Globus pallidus (tissue), 1 donor: ENCODE data around the gene RAPH1.

ENCODE experiments used
- DNase-seq: peaks from one replicate; pipeline ENCODE4 v3.0.0-alpha.2; 2015; ENCODE audit warnings: low spot score

The RAPH1 gene

DNA sequence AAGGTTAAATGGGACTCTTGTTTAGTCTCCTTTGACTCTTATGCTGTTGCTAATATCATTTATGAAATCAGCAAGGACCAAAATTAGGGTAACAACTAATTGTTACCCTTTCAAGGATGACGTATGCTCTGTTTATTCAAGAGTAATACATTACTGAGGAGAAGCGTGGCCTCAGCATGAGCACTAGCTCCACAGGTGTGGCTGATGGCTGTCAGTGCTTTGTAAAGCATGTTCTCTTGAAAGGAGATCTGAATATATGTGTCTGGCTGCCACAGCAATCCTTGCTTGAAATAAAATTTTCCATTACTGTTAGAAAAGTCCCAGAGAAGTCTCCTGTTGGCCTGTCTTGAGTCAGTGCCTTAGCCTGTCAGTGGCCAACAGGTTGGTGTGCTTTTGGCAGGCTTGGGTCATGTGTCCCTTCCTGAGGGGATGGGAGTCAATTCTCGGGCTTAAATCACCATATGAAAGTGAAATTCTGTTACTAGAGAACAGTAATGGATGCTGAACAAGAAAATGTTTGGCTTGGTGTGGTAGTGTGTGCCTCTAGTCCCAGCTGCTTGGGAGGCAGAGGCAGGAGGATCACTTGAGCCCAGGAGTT, 174.2 kb downstream of the RAPH1 start:
- no peak for DNase-seq

GRCh38 chr2:203359450-203359849, 175.7 kb downstream of the RAPH1 start:
- DNase-seq = no peak

DNA sequence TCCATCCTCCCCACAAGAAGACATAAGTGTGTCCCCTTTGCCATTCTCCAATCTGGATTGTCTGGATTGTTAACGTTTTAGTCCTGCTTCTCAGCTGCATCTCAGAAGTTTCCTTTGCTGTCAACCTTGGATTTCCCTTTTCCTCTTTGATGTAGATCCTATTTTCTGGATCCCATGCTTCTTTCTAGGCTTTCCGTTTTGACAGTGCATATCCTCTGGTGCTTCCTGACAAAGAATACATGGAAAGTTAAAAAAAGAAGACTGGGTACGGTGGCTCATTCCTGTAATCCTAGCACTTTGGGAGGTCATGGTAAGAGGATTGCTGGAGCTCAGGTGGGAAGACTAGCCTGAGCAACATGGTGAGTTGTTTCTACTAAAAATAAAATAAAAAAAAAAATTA, 180.1 kb downstream of the RAPH1 start:
- DNase-seq = no peak

DNA sequence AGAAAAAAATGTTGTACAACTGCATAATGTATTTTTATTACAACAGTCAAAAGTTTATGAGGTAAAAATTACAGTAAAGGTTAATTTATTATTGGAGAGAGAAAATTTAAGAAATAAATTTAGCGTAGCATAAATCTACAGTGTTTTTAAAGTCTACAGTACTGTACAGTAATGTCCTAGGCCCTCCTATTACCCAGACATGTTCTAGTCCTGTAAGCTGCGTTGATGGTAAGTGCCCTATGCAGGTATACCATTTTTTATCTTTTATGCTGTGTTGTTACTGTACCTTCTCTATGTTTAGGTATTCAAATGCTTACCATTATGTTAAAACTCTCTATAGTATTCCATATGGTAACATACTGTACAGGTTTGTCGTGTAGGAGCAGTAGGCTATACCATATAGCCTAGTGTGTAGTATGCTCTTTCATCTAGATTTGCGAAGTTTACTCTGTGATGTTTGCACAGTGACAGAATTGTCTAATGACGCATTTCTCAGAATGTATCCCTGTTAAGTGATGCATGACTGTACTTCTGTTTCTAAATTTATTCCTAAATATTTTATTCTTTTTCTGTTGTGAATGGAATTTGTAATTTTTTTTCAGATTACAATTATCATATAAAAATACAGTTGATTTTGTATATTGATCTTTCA, 182.4 kb downstream of the RAPH1 start:
- DNase-seq = no peak

DNA sequence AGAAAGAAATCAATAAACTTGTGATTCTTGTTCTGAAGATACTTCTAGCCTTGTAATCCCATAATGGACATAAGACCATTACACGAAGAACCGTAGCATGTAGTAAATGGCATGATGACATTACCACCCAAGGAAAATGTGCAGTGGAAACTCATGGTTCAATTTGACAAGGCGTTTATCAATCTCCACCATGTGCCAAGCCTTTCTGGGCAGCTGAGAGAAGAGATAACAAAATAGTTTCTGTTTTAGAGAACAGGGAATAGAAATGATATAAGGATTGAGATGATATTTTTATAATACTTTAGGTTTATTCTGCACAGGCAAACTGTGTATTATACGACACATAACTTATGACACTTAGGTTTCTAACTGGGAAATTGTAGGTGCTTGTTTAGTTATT, 187.7 kb downstream of the RAPH1 start:
- no peak for DNase-seq

- DNase-seq = no peak
These were observed 188.5 kb downstream of the RAPH1 start for GRCh38 chr2:203346612-203347011.

GRCh38 chr2:203344667-203345066, 190.4 kb downstream of the RAPH1 start:
- DNase-seq = no peak
